ENCODE data around the gene DDX24.
A peak's percentile ranks its signal among the peaks of the same experiment; 100 is the strongest.

The DDX24 gene

DNA sequence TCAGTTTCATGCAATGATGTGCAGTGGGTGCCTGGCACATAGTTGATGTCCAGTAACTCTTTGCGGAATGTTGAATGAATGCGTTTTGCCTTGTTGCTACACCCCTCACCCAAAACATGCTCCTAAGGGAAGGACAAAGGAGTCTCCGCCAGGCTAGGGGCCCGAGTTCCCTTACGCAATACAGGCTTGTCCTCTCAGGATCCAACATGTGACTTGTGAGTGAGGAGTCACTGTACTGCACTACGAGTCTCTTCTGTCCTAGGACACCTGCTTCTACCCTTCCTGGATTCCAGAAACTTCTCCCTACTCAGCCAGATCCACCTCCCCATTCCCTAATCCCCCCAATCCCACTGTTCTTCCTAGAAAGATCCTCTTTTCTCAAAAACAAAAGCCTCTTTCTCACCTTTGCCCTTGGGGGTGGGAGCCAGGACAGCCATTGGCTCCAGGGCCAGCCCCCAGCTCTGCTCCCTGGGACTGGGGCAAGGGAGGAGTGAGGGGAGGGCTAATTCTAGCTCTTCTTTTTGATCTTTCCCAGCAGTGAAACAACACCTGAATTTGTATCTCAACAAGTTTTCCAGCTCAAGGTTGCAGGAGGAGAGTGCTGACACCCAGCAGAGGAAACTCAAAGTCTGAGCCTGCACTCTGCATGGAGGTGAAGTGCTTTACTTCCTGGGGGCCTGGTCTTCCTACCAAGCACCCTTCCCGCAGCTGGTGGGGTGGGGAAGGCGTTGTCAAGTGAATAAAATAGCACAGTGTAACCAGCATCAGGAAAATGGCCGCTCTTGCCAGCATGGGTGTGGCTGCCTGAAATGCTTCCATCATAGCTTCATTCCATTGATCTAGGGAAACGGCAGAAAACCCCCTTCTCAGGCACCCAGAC lies 58.2 kb downstream of the DDX24 start:
- in situ Hi-C loops (cut with MboI; ENCODE audit: low pct_unique_long_range_greater_than_20kb, low sequenced_read_pairs) = no loop called here
- DNase-seq = no peak

DNA sequence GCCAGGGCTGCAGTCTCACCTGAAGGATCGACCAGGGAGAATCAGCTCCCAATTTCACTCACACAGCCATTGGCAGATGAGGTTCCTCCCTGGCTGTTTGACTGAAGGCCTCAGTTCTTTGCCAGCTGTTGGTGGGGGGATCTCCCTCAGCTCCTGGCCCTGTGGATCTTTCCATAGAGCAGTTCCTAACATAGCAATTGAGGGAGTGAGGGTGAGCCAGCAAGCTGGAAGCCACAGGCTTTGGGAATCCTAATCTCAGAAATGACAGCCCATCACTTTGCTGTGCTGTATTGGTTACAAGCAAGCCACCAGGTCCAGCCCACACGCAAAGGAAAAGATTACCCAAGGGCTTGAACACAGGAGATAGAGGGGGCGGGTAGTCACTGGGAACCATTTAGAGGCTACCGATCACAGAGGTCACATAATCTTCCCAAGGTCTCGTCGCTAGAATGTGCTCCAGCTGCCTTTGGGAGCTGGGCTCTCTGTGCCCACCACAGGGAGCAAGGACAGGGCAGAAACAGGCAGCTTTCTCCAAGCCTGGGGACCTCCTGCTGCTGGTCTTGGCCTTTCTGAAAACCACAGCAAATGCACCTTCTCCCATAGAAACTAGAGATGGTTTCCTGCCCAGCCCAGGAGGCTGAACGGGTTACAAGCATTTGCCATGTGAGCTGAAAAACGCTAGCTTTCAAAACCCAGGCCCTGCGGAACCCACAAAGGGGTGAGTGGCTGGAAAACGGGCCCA lies 59.4 kb downstream of the DDX24 start:
- in situ Hi-C loops (cut with MboI; ENCODE audit: low pct_unique_long_range_greater_than_20kb, low sequenced_read_pairs) = no loop called here
- DNase-seq = no peak

GRCh38 chr14:94021001-94021400 lies 60.0 kb downstream of the DDX24 start:
- no peak for DNase-seq
- in situ Hi-C loops (cut with MboI; ENCODE audit: low pct_unique_long_range_greater_than_20kb, low sequenced_read_pairs) = no loop called here

- in situ Hi-C loops (cut with MboI; ENCODE audit: low pct_unique_long_range_greater_than_20kb, low sequenced_read_pairs) = no loop called here
- no peak for DNase-seq
Observed at GRCh38 chr14:94020267-94020666, 60.7 kb downstream of the DDX24 start.

GRCh38 chr14:94019329-94019728 lies 61.7 kb downstream of the DDX24 start:
- in situ Hi-C loops (cut with MboI; ENCODE audit: low pct_unique_long_range_greater_than_20kb, low sequenced_read_pairs) = no loop called here
- no peak for DNase-seq

- in situ Hi-C loops (cut with MboI; ENCODE audit: low pct_unique_long_range_greater_than_20kb, low sequenced_read_pairs) = no loop called here
- DNase-seq = no peak
Observed at GRCh38 chr14:94018308-94018707, 62.7 kb downstream of the DDX24 start.

GRCh38 chr14:94016446-94016976 lies 64.5 kb downstream of the DDX24 start:
- in situ Hi-C loops (cut with MboI; ENCODE audit: low pct_unique_long_range_greater_than_20kb, low sequenced_read_pairs) = no loop called here
- no peak for DNase-seq

DNA sequence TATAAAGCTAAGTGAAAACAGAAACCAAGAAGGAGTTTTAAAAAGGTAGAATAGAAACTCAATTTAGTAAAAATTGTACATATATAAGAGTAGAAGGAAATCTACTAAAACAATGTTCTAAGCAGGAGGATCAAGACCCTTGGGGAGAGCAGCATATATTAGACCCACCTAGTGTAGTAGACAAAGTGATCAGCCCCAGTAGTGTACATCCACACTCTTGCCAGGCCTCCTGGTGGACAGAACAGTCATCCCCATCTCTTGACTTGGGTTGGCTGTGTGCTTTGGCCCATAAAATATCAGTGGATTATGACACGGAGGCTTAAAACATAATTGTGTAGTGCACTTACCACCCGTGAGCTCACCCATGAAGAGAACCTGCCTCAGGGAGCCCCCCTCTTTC lies 65.8 kb downstream of the DDX24 start:
- in situ Hi-C loops (cut with MboI; ENCODE audit: low pct_unique_long_range_greater_than_20kb, low sequenced_read_pairs) = no loop called here
- DNase-seq = no peak

- no peak for DNase-seq
- in situ Hi-C loops (cut with MboI; ENCODE audit: low pct_unique_long_range_greater_than_20kb, low sequenced_read_pairs) = no loop called here
Observed at GRCh38 chr14:94014382-94014781, 66.6 kb downstream of the DDX24 start.

DNA sequence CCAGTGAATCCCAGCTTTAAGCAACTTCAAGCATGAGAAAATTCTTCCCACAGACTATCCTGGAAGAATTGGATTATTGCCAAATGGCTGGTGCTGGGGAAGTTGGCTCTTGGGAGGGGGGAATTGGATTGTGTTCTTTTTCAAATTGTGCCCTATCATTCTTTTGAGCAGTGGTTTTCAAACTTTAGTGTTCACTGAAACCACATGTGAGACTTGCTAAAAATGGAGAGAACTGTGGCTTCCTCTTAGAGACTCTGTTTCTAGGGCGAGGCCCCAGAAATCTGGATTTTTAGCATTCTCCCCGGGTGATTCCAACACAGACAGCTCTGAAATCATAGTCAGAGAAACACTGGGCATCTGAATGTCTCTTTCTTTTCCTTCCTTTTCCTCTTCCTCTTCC lies 69.2 kb downstream of the DDX24 start:
- no peak for DNase-seq
- in situ Hi-C loops (cut with MboI; ENCODE audit: low pct_unique_long_range_greater_than_20kb, low sequenced_read_pairs) = no loop called here

GRCh38 chr14:94010625-94011024 lies 70.4 kb downstream of the DDX24 start:
- in situ Hi-C loops (cut with MboI; ENCODE audit: low pct_unique_long_range_greater_than_20kb, low sequenced_read_pairs) = no loop called here

DNA sequence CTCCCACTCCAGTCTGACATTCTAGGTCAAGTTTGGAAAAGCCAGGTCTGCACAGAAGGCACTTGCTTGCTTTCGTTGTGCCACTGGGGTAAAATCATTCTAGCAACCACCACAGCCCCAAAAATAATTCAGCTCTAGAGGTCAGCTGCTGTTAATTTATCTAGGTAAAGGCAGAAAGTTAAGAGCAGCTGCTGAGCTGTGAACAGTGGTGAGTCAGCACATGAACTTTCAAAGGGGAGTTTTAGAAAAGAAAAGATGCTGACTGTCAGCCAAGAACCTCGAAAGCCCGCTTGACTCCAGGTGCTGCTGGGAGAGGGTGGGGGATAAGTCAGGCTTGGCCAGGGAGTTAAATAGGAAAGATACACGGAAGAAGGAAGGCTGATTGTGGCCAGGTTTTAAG lies 71.2 kb downstream of the DDX24 start:
- no peak for DNase-seq
- in situ Hi-C loops (cut with MboI; ENCODE audit: low pct_unique_long_range_greater_than_20kb, low sequenced_read_pairs) = no loop called here

More at GRCh38 chr14:94010625-94011024, 70.4 kb downstream of the DDX24 start:
- no peak for DNase-seq

- in situ Hi-C loops (cut with MboI; ENCODE audit: low pct_unique_long_range_greater_than_20kb, low sequenced_read_pairs) = no loop called here
Observed at GRCh38 chr14:94008234-94008633, 72.8 kb downstream of the DDX24 start.

GRCh38 chr14:94005324-94006073 lies 75.5 kb downstream of the DDX24 start:
- in situ Hi-C loops (cut with MboI; ENCODE audit: low pct_unique_long_range_greater_than_20kb, low sequenced_read_pairs) = no loop called here
- no peak for DNase-seq

More at GRCh38 chr14:94008234-94008633, 72.8 kb downstream of the DDX24 start:
- DNase-seq = no peak

- in situ Hi-C loops (cut with MboI; ENCODE audit: low pct_unique_long_range_greater_than_20kb, low sequenced_read_pairs) = no loop called here
- DNase-seq = no peak
Observed at GRCh38 chr14:94004015-94004414, 77.0 kb downstream of the DDX24 start.

DNA sequence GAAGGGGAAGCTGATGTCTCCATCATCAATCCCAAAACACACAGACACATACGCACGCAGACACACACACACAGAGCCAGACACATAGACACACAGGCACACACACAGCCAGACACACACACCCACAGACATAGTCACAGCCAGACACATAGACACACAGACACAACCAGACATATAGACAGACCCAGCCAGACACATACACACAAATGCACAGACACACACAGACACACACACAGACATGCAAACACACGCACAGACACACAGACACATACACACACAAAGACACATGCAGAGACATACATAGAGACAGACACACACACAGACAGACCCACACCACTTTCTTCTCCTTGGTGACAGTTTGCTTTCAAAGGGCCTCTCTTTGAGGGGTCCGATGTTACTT lies 77.6 kb downstream of the DDX24 start:
- in situ Hi-C loops (cut with MboI; ENCODE audit: low pct_unique_long_range_greater_than_20kb, low sequenced_read_pairs) = no loop called here
- no peak for DNase-seq

- DNase-seq = peak; percentile 60
- in situ Hi-C loops (cut with MboI; ENCODE audit: low pct_unique_long_range_greater_than_20kb, low sequenced_read_pairs) = no loop called here
Observed at GRCh38 chr14:94001501-94002396, 79.3 kb downstream of the DDX24 start.

GRCh38 chr14:94001016-94001415 lies 80.0 kb downstream of the DDX24 start:
- no peak for DNase-seq
- in situ Hi-C loops (cut with MboI; ENCODE audit: low pct_unique_long_range_greater_than_20kb, low sequenced_read_pairs) = no loop called here

DNA sequence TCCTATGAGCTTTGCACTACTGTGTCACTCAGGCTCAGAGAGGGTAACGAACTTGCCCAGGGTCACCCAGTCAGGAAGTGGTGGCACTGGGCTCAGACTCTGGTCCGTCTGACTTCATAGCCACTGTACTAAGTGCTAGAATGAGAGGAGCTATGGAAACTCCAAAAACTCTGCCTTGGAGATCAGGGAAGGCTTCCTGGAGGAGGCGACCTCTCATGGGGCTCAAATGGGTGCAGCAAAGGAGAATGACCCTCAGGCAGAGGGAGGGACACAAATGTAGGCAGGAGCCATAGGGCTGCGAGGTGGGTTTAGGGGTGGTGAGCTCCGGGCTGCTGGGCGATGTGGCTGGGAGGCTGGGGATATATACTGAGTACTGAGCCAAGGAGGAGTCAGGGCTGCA lies 80.7 kb downstream of the DDX24 start:
- in situ Hi-C loops (cut with MboI; ENCODE audit: low pct_unique_long_range_greater_than_20kb, low sequenced_read_pairs) = no loop called here
- DNase-seq = no peak

Data from KBM-7 (cell line).